K562 (cell line): ENCODE data around the gene SUCLG1. TPM values are rescaled to one million over a fixed set of nuclear protein-coding genes. Genes with fewer than 3 reads are reported as not detected.

Experiments used
- CC2D1A ChIP-seq: fragments of 450-650 bp; IDR thresholded peaks from 2 replicates; pipeline ENCODE4 v1.6.1; 2017; ENCODE audit warnings: mild to moderate bottlenecking
- CREB1 ChIP-seq, 2 experiments: sonication (generic) in 1 of 2; formaldehyde crosslinking in 1 of 2; IDR thresholded peaks; 2 replicates each; pipeline versions ENCODE4 v1.6.1 to v1.8.0; 2012 to 2022; ENCODE audit warnings: inconsistent platforms in 1 of 2, mild to moderate bottlenecking in 1 of 2, missing genetic modification reagents in 1 of 2, moderate library complexity in 1 of 2
- DACH1 ChIP-seq: fragments of 450-650 bp; IDR thresholded peaks from 2 replicates; pipeline ENCODE4 v1.6.1; 2018; ENCODE audit not compliant: partially characterized antibody
- E2F6 ChIP-seq, 2 experiments: IDR thresholded peaks; 2 replicates each; pipeline ENCODE4 v1.6.1; 2011; ENCODE audit warnings: borderline replicate concordance in 1 of 2, control low read depth in 1 of 2, low read depth in 1 of 2, low read length in 1 of 2, mild to moderate bottlenecking in 1 of 2, mixed read lengths in 1 of 2, moderate library complexity in 1 of 2; ENCODE audit not compliant: insufficient read depth in 1 of 2, insufficient read length in 1 of 2, poor library complexity in 1 of 2, severe bottlenecking in 1 of 2; ENCODE audit errors: extremely low read depth in 1 of 2
- HDAC1 ChIP-seq, 2 experiments: fragments of 450-650 bp; IDR thresholded peaks; 2 replicates each; pipeline ENCODE4 v1.6.1; 2016 to 2017; ENCODE audit warnings: inconsistent platforms in 1 of 2, mild to moderate bottlenecking in 1 of 2, moderate library complexity in 1 of 2
- HDAC2 ChIP-seq: fragments of 450-650 bp; IDR thresholded peaks from 2 replicates; pipeline ENCODE4 v1.6.1; 2016; ENCODE audit warnings: mild to moderate bottlenecking
- HDGF ChIP-seq: fragments of 450-650 bp; IDR thresholded peaks from 2 replicates; pipeline ENCODE4 v1.6.1; 2016
- HOMEZ ChIP-seq: fragments of 250-450 bp; sonication (Bioruptor Pico); IDR thresholded peaks from 2 replicates; pipeline ENCODE4 v1.4.0; 2020; ENCODE audit warnings: mild to moderate bottlenecking, moderate library complexity
- MCM3 ChIP-seq: fragments of 450-650 bp; IDR thresholded peaks from 2 replicates; pipeline ENCODE4 v1.6.1; 2016
- MYNN ChIP-seq, 2 experiments: sonication (generic); formaldehyde crosslinking in 1 of 2; IDR thresholded peaks; 2 replicates each; pipeline versions ENCODE4 v1.5.0 to v1.6.1; 2016 to 2020; ENCODE audit warnings: antibody characterized with exemption in 1 of 2, missing genetic modification reagents in 1 of 2
- RBM39 ChIP-seq: fragments of 200-400 bp; formaldehyde crosslinking; optimal IDR thresholded peaks from 2 replicates; pipeline ENCODE3; 2018; ENCODE audit warnings: low read depth, low read length
- RFX5 ChIP-seq: IDR thresholded peaks from 2 replicates; pipeline ENCODE4 v1.6.1; 2011; ENCODE audit warnings: low read depth, mild to moderate bottlenecking, improper control_type of control experiment, low read length
- SMARCA4 ChIP-seq: fragments of 450-650 bp; IDR thresholded peaks from 2 replicates; pipeline ENCODE4 v1.6.1; 2016
- SRF ChIP-seq, 2 experiments: fragments of 250-450, 450-650 bp in 1 of 2; sonication (Bioruptor Pico) in 1 of 2; sonication (generic) in 1 of 2; formaldehyde crosslinking; IDR thresholded peaks; 2 replicates each; pipeline versions ENCODE4 v1.5.0 to v1.5.1; 2020 to 2022; ENCODE audit warnings: mild to moderate bottlenecking in 1 of 2, missing genetic modification reagents in 1 of 2
- SRSF9 ChIP-seq: fragments of 200-400 bp; formaldehyde crosslinking; IDR thresholded peaks from 2 replicates; pipeline ENCODE4 v1.6.1; 2017; ENCODE audit warnings: low read depth, low read length, borderline replicate concordance
- TGIF2 ChIP-seq: sonication (generic); formaldehyde crosslinking; IDR thresholded peaks from 2 replicates; pipeline ENCODE4 v1.8.1; 2022; ENCODE audit warnings: mild to moderate bottlenecking, missing genetic modification reagents, moderate library complexity
- ZBTB26 ChIP-seq: fragments of 450-650 bp; formaldehyde crosslinking; IDR thresholded peaks from 2 replicates; pipeline ENCODE4 v1.4.0; 2022; ENCODE audit warnings: missing genetic modification characterization
- ZBTB5 ChIP-seq: fragments of 450-650 bp; IDR thresholded peaks from 2 replicates; pipeline ENCODE4 v1.6.1; 2017; ENCODE audit warnings: antibody characterized with exemption
- ZNF316 ChIP-seq: fragments of 450-650 bp; IDR thresholded peaks from 2 replicates; pipeline ENCODE4 v1.6.1; 2016
- ZNF655 ChIP-seq: fragments of 250-450 bp; sonication (Bioruptor Pico); IDR thresholded peaks from 2 replicates; pipeline ENCODE4 v1.5.0; 2021
- ZSCAN29 ChIP-seq: fragments of 450-650 bp; IDR thresholded peaks from 2 replicates; pipeline ENCODE4 v1.6.1; 2017
- polyA plus RNA-seq, 8 experiments: library from polyadenylated mRNA; depleted of rRNA in 4 of 8; stranded (reverse) in 5 of 8; unstranded in 3 of 8; fragments of >200 nt; fragmentation: Nextera tagmentation in 2 of 8; fragmentation: Illumina TruSeq in 1 of 8; extraction: Ambion mirVana in 2 of 8; extraction: Trizol in 1 of 8; gene quantifications; 2 replicates each; pipeline versions ENCODE4 v1.2.1 to v1.2.3, GENCODE V29; 2011 to 2014; ENCODE audit warnings: inconsistent platforms in 1 of 8, missing spikeins in 1 of 8
- total RNA-seq, 7 experiments: library from RNA; depleted of rRNA in 6 of 7; stranded (reverse); fragments of >200 nt in 6 of 7; fragmentation: Illumina TruSeq in 2 of 7; extraction: Trizol in 2 of 7; gene quantifications; 2 replicates each; pipeline versions ENCODE4 v1.2.1 to v1.2.3, GENCODE V29; 2011 to 2021; ENCODE audit warnings: low replicate concordance in 1 of 7

Gene SUCLG1
- total and polyA plus RNA-seq, 9 of the 15 experiments (the other 6 are each of a cell fraction or from before 2014, with no cell fraction given), result 90.5 to 325 (median 115) TPM

- TF ChIP-seq DACH1, result peak; percentile 95
- no peak for TF ChIP-seq ZNF316
- TF ChIP-seq ZBTB5, result no peak
- no peak for TF ChIP-seq HOMEZ (CRISPR knock-in tag)
- 0 out of 2 replicates have a peak, but pooled peaks have one; percentile 10 for TF ChIP-seq TGIF2 (CRISPR knock-in tag)
- TF ChIP-seq RFX5, result no peak
- no peak for TF ChIP-seq SRSF9
- no peak for TF ChIP-seq ZSCAN29
- TF ChIP-seq SMARCA4, result no peak
- TF ChIP-seq RBM39, result no peak
- TF ChIP-seq MCM3, result no peak
- TF ChIP-seq HDAC1 (IDR thresholded peaks at IDR 0.05), result peak in 1 of 2 experiments; percentile 37; a peak in 2 of 4 replicates
- TF ChIP-seq HDGF, result no peak
- no peak for TF ChIP-seq ZBTB26 (CRISPR knock-in tag)
- TF ChIP-seq HDAC2, result 0 out of 2 replicates have a peak, but pooled peaks have one; percentile 61
- no peak for TF ChIP-seq CC2D1A
- no peak for TF ChIP-seq SRF (CRISPR knock-in tag; IDR thresholded peaks at IDR 0.05)
- no peak for TF ChIP-seq ZNF655 (CRISPR knock-in tag)
- TF ChIP-seq CREB1 (IDR thresholded peaks at IDR 0.05), result peak; percentile 52
- peak; percentile 64 for TF ChIP-seq CREB1 (CRISPR knock-in tag; IDR thresholded peaks at IDR 0.05)
- TF ChIP-seq E2F6 (IDR thresholded peaks at IDR 0.05; ENCODE audit: borderline replicate concordance in 1 of 2, extremely low read depth in 1 of 2, insufficient read depth in 1 of 2, insufficient read length in 1 of 2, low read depth in 1 of 2, low read length in 1 of 2, poor library complexity in 1 of 2, severe bottlenecking in 1 of 2), result peak; percentile 92 to 96
- TF ChIP-seq MYNN (IDR thresholded peaks at IDR 0.05), result no peak
- no peak for TF ChIP-seq MYNN (CRISPR knock-in tag; IDR thresholded peaks at IDR 0.05)
Observed at GRCh38 chr2:84459018-84459943, at the start of gene SUCLG1 (continued).
